HL-60 (cell line): ENCODE measurements around the gene FHIT.

Experiments used
- DNase-seq, 2 experiments: peaks; one replicate each; pipeline ENCODE4 v3.0.0-alpha.2; 2010 to 2020; ENCODE audit warnings: low read depth in 1 of 2, low spot score in 1 of 2
- H3K27ac ChIP-seq: fragments of 250-450 bp; sonication (Bioruptor Pico); replicated peaks from 2 replicates; pipeline ENCODE4 v1.5.1; 2020; ENCODE audit warnings: mild to moderate bottlenecking, moderate library complexity
- H3K27me3 ChIP-seq: fragments of 250-450 bp; sonication (Bioruptor Pico); 2 replicates; pipeline ENCODE4 v1.5.1; 2021; ENCODE audit warnings: mild to moderate bottlenecking, moderate library complexity; ENCODE audit not compliant: insufficient read depth, poor library complexity, severe bottlenecking
- H3K4me3 ChIP-seq: replicated peaks from 2 replicates; pipeline ENCODE4 v1.5.1; 2011; ENCODE audit warnings: mild to moderate bottlenecking, control low read depth, low read length; ENCODE audit not compliant: insufficient read depth
- GABPA ChIP-seq: IDR thresholded peaks from 2 replicates; pipeline ENCODE4 v1.6.1; 2012; ENCODE audit warnings: low read depth
- POLR2AphosphoS5 ChIP-seq: IDR thresholded peaks from 2 replicates; pipeline ENCODE4 v1.6.1; 2012; ENCODE audit warnings: low read depth
- REST ChIP-seq: IDR thresholded peaks from 2 replicates; pipeline ENCODE4 v1.6.1; 2012; ENCODE audit warnings: low read depth; ENCODE audit not compliant: insufficient replicate concordance
- SPI1 ChIP-seq: IDR thresholded peaks from 2 replicates; pipeline ENCODE4 v1.6.1; 2012; ENCODE audit warnings: low read depth, mild to moderate bottlenecking, borderline replicate concordance
- TF ChIP-seq, protein P1 (sequence below): IDR thresholded peaks from one replicate; pipeline ENCODE4 v1.5.1; 2011; ENCODE audit warnings: low read length, control low read depth, inconsistent platforms; ENCODE audit not compliant: insufficient read depth

FHIT gene

GRCh38 chr3:60650171-60650570 lies 601.1 kb downstream of the FHIT start:
- no peak for TF ChIP-seq REST
- TF ChIP-seq POLR2AphosphoS5 = no peak
- TF ChIP-seq, protein P1, sequence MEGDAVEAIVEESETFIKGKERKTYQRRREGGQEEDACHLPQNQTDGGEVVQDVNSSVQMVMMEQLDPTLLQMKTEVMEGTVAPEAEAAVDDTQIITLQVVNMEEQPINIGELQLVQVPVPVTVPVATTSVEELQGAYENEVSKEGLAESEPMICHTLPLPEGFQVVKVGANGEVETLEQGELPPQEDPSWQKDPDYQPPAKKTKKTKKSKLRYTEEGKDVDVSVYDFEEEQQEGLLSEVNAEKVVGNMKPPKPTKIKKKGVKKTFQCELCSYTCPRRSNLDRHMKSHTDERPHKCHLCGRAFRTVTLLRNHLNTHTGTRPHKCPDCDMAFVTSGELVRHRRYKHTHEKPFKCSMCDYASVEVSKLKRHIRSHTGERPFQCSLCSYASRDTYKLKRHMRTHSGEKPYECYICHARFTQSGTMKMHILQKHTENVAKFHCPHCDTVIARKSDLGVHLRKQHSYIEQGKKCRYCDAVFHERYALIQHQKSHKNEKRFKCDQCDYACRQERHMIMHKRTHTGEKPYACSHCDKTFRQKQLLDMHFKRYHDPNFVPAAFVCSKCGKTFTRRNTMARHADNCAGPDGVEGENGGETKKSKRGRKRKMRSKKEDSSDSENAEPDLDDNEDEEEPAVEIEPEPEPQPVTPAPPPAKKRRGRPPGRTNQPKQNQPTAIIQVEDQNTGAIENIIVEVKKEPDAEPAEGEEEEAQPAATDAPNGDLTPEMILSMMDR = no peak
- no peak for TF ChIP-seq SPI1
- TF ChIP-seq GABPA = no peak

GRCh38 chr3:60645801-60646200 lies 605.5 kb downstream of the FHIT start:
- H3K27me3 ChIP-seq = no peaks in the 10 kb centered on the region
- DNase-seq = no peak
- no peak overlapping the region for H3K4me3 ChIP-seq
- no peak overlapping the region for H3K27ac ChIP-seq
- TF ChIP-seq SPI1 = no peak
- TF ChIP-seq POLR2AphosphoS5 = no peak
- no peak for TF ChIP-seq REST
- no peak for TF ChIP-seq GABPA
- TF ChIP-seq, protein P1 = no peak

More at GRCh38 chr3:60650171-60650570, 601.1 kb downstream of the FHIT start:
- Histone ChIP-seq H3K4me3 (no peak overlapping the region), H3K27ac (no peak overlapping the region), H3K27me3 (no peaks in the 10 kb centered on the region)
- no peak for DNase-seq

DNA sequence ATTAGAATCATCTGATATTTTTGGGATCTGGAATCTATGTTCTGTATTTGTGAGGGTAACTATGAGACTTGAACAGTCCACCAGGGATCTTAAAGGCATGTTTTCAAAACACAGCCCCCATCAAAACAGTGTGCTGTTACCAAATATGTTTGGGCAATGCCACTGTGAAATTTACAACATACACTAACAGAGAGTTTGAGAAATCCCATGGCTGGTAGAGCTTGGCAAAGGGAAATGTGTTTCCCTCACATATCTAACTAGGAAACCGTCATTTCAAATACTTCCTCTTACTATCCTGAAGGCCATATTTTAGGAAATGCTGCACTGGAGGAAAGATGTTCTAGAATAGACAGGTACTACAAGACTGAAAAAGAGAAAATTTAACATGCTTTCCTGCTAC lies 607.4 kb downstream of the FHIT start:
- peak in 1 of 2 experiments; percentile 64 for DNase-seq
- no peak overlapping the region for H3K4me3 ChIP-seq
- H3K27me3 ChIP-seq = no peaks in the 10 kb centered on the region
- TF ChIP-seq, protein P1 = no peak
- TF ChIP-seq REST = no peak
- TF ChIP-seq SPI1 = no peak
- no peak for TF ChIP-seq GABPA
- TF ChIP-seq POLR2AphosphoS5 = no peak
- H3K27ac ChIP-seq = peak overlapping the region; percentile 56
